HG03432 (cell line): ENCODE measurements around the gene RRP9.

Experiments used
- ATAC-seq: cut with Tn5 transposase; IDR thresholded peaks from one replicate; pipeline ENCODE4 v1.9.1; 2021; ENCODE audit warnings: mild to moderate bottlenecking, moderate library complexity; ENCODE audit not compliant: unreplicated experiment

The RRP9 gene

DNA sequence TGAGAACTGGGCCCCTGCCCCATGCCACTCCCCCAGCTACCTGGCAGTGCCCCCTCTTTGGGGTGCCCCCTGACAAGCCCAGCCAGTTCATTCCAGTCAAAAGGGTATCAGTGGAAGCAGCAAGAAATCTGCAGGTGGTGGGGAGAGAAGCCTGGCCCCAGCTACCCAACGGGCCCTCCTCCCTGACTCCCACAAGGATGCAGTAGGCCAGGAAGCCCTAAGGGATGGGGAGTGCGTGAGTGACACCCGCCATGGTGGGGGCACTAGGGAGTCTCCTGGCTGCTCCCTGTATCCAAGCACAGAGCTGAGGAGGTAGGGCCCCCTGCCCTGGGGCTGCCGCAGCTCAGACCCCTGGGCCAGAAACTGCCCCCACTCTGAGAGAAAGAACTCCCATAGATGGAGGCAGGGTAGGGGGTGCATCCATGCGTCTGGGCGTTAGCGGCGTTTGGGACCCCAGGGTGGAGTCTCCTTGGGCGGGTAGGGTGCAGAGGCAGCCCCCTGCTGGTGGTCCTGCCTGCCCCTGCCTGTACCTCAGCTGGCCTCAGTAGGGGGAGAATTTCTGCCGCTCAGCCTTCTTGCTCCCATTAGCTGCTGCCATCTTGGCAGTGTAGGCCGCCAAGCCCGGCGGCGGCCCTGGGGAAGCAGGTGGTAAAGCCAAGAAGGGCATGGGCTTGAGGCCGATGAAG lies 16.0 kb upstream of the RRP9 start:
- no peak for ATAC-seq

DNA sequence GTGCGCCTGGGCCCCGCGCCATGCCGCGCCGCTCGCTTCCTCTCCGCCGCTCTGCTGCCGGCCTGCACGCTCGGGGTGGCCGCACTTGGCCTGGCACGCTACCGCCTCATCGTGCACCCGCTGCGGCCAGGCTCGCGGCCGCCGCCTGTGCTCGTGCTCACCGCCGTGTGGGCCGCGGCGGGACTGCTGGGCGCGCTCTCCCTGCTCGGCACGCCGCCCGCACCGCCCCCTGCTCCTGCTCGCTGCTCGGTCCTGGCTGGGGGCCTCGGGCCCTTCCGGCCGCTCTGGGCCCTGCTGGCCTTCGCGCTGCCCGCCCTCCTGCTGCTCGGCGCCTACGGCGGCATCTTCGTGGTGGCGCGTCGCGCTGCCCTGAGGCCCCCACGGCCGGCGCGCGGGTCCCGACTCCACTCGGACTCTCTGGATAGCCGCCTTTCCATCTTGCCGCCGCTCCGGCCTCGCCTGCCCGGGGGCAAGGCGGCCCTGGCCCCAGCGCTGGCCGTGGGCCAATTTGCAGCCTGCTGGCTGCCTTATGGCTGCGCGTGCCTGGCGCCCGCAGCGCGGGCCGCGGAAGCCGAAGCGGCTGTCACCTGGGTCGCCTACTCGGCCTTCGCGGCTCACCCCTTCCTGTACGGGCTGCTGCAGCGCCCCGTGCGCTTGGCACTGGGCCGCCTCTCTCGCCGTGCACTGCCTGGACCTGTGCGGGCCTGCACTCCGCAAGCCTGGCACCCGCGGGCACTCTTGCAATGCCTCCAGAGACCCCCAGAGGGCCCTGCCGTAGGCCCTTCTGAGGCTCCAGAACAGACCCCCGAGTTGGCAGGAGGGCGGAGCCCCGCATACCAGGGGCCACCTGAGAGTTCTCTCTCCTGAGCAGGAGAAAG lies 14.4 kb upstream of the RRP9 start:
- no peak for ATAC-seq

DNA sequence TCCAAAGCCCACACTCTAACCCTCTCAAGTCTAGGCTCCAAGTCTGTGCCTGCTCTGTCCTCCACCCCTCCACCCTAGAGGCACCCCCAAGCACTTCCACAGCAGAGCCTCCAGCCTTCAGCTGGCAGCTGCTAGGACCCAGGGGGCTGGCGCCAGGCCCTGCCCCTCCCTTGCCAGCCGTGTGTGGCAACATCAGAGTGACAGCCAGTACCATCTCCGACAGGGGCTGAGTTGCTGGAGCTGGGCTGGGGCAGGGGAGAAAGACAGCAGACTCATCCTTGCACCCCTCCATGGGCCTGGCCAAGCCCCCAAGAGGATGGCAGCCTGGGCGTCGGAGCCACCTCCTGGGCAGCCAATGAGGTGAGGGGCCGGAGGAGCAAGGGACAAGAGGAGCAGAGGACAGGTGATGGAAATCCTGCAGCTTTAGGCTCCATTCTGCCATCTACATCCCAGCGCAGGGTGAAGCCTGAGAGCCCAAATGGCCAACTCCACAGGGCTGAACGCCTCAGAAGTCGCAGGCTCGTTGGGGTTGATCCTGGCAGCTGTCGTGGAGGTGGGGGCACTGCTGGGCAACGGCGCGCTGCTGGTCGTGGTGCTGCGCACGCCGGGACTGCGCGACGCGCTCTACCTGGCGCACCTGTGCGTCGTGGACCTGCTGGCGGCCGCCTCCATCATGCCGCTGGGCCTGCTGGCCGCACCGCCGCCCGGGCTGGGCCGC lies 13.6 kb upstream of the RRP9 start, which contains the start of gene GPR62:
TSS of gene GPR62 (plus strand) at position 207 of the 718 bp plus-strand sequence. CDS start at position 479, 272 bp downstream.
- no peak for ATAC-seq

DNA sequence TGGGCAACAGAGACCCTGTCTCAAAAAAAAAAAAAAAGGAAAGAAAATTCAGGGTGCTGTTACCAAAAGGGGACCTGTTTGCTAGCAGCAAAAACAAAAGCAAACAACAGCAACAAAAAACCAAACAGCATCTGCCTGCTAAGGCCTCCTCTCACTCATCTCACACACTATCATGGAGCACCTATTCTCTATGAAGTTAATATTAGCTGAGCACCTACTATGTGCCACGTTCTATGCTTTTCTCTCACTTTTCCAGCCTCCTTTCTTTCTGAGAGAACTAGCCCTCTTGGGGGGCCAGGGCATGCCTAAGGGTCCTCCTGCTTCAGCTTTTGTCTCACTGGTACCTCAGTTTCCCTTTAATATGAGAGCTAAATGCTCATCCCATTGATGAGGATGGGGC lies 13.0 kb upstream of the RRP9 start:
- ATAC-seq = no peak

DNA sequence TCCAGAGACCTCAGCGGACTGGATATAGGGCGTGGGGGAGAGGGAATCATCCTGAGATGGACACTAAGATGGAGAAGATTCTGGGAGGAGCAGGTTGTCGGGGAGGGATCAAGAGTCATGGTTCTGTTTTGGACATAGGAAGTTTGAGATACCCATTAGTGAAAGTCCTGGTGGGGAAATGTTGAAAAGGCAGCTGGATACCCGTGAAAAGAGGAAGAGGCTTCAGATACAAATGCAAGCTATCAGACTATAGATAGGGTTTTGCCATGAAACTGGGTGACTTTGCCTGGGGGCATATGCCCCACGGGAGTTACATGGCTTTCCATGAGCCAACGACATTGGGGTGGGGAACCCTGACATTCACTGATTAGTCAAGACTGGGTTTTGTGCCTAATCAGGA lies 12.4 kb upstream of the RRP9 start:
- no peak for ATAC-seq

DNA sequence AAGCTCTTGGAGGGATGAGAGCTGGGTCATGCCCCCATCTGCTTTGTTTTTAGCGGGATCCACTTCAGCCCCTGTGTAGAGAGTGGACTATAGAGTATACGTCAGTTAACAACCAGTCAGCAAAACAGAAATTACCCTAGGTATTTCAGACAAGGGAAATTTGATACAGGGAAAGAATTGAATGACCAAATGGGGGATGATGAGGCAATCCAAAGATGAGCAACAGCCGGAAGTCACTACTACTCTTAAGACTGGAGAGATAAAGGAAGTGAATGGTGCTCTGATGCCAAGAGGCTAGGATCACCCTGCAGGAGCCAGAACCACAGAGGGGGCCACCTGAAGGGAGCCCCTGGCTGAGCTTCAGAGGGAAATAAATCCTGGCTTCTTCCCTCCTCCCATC lies 11.7 kb upstream of the RRP9 start:
- no peak for ATAC-seq

DNA sequence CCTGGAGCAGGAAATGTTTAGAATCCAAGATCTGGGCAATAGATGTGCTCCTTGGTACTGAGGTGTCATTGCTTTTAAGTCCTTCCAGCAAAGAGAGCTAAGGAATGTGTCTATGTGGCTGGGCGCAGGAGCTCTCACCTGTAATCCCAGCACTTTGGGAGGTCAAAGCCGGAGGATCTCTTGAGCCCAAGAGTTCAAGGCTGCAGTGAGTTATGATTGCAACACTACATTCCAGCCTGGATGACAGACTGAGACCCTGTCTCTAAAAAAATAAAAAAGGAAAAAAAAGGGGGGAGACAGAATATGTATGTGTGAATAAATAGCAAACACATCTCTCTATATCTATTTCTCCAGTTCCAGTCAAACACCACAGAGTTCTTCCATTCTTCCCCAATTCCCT lies 9.2 kb upstream of the RRP9 start:
- no peak for ATAC-seq

DNA sequence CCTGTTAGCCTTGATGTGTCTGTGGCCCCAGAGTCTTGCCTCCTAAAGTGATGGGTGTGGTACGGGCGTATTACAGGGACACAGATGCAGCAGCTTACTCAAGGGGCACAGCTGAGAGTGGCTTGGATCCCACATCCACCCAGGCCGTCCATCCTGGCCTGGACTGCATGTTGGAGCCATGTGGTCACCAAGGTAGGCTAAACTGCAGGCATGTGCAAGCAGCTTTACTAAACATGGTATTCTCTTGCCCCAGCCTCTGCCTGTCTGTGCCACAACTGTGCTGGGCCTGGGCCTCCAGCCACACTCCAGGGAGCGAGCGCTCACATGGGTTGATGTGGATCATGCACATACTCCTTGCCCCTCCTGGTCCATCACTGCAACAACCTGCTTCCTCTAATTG lies 7.4 kb upstream of the RRP9 start:
- ATAC-seq = no peak

DNA sequence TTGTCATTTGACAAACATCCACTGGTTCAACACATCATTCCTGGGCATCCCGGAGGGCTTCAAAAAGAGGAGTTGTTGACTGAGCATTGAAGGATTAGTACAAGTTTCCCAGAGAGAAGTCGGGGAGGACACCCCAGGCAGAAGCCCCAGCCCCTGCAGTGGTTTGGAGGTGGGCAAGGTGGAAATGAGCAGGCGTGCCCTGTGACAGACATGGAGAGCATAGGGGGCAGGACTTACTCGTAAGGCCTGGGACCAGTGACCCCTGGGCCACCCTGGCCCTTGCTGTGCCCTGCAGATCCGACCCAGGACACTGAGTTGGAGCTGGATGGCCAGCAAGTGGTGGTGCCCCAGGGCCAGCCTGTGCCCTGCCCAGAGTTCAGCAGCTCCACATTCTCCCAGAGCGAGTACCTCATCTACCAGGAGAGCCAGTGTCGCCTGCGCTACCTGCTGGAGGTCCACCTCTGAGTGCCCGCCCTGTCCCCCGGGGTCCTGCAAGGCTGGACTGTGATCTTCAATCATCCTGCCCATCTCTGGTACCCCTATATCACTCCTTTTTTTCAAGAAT lies 6.4 kb upstream of the RRP9 start:
- ATAC-seq = no peak

DNA sequence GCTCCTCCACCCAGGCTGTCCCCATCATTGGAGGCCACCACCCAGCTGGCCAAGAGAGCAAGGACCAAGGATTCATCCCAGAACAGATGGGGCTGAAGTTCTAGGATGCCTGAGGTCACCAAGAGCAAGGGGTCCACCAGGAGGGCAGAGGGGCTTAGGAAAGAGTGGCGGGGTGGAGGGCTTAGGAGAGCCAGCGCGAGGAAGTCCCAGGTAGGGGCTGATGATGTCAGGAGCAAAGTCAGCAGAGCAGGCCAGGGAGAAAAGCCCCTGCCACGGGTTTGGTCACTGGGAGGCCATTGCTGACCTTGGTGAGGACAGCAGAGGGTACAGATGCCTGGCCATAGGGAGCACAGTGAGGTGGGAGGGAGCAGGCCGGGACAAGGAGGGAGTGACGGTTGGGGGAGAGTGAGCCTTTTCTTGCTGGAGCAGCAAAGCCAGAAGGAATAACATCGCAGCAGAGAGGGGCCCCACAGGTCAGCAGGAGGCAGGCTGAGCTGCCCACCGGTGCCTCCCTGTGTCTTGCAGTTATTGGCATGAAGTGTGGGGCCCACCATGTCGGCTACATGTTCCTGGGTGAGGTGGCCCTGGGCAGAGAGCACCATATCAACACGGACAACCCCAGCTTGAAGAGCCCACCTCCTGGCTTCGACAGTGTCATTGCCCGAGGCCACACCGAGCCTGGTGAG lies 5.7 kb upstream of the RRP9 start:
- no peak for ATAC-seq

DNA sequence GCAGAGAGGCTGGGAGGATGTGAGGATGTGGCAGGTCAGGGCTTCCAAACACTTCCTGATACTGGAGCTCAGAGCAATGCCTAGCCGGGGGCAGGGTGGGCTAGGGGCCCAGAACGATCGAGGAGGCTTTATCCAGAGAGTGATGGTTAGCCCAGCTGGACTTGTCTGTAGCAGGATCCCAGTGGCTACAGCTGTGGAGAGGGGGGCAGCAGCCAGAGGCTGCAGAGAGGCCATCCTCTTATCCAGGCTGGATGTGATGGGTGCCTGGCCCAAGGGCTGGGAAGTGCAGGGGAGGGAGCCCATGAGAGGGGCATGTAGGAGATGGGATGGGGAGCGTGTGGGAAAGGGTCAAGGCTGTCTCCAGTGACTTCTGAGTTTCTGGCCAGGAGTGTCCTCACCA lies 5.1 kb upstream of the RRP9 start:
- ATAC-seq = no peak

DNA sequence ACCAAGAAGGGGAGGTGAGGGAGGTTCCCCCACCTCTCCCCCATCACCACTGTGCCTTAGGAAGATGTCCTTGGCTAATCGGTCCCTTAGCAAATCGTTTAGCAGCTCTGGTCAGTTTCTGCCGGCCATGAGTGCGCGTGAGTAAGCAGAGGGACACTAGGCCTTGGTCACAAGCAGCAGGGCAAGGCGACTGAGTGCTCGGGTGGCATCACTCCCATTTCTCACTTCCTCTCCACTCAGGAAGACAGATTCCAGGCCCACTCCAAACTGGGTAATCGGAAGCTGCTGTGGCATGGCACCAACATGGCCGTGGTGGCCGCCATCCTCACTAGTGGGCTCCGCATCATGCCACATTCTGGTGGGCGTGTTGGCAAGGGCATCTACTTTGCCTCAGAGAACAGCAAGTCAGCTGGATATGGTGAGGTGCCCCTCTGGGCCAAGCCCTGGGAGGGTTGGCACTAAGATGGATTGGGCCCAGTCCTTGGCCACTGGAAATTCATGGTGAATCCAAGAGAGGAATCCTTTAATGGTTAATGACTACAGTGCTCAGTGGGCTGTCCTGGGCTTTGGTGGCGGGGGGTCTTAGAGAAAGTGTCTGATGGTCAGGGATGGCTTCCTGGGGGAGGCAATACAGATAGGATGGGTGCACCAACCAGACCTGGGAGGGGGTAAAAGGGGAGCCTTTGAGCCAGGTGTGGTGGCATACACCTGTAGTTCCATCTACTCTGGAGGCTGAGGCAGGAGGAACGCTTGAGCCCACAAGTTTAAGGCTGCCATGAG lies 4.4 kb upstream of the RRP9 start:
- ATAC-seq = no peak

DNA sequence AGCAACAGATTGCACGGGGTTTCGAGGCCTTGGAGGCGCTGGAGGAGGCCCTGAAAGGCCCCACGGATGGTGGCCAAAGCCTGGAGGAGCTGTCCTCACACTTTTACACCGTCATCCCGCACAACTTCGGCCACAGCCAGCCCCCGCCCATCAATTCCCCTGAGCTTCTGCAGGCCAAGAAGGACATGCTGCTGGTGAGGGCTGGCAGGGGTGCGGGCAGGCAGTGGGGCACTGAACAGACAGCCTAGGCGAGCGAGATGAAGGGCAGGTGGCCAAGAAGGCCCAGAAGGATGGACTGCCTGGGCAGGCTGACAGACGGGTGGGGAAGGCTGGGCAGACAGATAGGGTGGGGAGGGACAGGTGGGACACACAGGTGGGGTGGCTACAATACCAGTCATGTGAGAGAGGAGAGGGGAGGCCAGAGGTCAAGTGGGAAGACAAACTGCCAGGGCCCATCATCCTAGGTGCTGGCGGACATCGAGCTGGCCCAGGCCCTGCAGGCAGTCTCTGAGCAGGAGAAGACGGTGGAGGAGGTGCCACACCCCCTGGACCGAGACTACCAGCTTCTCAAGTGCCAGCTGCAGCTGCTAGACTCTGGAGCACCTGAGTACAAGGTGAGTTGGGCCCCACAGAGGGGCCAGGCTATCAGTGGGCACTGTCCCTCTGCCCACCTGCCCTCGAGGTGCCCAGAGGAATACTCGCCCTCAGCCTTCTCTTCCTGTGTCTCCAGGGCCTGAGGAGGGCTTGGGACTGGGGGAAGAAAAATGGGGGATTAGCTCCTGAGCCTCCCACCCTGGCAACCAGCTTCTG lies 3.5 kb upstream of the RRP9 start:
- no peak for ATAC-seq

DNA sequence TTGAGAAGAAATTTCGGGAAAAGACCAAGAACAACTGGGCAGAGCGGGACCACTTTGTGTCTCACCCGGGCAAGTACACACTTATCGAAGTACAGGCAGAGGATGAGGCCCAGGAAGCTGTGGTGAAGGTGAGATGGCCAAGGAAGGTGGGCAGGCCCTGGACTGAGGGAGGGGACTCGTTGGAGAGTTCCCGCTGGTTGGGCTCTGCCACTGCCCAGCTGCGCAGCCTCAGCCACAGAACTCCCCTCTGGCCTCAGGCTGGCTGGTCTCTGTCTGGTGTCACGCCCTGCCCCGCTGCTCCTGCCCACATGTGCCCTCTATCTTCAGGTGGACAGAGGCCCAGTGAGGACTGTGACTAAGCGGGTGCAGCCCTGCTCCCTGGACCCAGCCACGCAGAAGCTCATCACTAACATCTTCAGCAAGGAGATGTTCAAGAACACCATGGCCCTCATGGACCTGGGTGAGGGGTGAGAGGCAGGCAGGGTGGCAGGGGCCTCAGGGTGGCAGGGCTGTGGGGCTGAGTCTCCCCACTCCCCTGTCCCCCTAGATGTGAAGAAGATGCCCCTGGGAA lies 2.8 kb upstream of the RRP9 start:
- no peak for ATAC-seq

DNA sequence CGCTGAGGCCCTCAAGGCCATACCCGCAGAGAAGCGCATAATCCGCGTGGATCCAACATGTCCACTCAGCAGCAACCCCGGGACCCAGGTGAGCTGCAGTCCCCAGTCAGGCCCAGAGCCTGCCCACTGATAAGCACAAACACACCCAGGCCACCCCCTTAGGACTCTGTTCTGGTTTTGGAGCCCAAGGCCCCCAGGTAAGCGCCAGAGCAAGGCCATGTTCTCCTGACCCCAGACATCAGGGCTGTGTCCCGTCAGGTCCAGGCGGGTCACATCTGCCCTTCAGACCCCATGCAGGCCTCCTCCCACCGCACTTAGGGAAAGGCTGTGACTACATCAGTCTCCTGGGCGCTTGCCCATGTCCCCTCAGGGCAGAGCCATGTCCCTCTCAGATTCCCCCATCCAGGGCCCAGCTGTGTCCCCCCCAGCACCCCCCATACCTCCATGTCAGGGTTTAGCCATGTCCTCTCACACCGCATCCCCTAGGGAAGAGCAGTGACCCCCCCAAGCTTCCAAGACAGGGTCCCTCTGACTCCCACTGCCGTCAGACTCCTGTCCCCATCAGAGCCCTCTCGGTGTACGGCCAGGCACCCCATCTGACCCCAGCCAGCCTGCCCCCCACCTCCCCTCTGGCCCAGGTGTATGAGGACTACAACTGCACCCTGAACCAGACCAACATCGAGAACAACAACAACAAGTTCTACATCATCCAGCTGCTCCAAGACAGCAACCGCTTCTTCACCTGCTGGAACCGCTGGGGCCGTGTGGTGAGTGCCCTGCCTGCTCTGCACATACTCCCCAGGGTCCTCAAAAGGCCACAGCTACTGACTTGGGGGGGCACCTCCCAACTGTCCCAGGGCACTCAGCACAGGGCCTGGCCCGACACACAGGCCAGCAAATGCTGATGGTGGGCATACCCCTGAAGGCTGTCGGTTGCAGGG lies 2.0 kb upstream of the RRP9 start:
- ATAC-seq = no peak

DNA sequence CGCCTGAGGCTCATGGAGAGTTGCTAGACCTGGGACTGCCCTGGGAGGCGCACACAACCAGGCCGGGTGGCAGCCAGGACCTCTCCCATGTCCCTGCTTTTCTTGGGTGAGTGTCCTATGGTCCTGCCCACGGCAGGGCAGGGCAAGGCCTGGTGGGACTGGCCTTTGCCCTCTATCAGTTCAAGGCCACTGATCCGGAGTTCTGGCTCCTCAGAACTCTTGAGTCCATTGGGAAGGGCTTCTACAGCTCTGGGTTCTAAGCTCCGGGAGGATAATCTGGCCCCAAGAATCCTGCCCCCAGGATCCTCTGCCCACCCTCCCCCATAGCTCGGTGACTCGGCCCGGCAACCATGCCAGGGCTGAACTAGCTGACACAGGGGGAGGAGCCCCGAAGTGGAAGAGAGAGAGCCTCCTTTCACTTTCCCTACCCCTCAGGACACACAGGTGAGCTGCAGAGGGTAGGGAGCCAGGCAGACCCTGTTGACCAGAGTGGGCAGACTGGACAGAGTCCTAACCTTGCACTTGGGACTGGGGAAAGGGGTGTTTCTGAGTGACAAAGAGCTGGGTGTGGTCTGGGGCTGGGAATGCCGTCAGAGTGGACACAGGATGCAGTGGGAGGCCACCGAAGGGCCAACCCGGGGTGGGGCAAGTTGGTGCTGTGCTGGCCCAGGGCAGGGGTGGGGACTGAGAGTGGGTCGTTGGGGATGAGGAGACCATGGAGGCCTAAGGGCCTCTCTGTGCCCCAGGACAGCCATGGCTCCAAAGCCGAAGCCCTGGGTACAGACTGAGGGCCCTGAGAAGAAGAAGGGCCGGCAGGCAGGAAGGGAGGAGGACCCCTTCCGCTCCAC lies 1.1 kb upstream of the RRP9 start:
- ATAC-seq = peak; percentile 27

DNA sequence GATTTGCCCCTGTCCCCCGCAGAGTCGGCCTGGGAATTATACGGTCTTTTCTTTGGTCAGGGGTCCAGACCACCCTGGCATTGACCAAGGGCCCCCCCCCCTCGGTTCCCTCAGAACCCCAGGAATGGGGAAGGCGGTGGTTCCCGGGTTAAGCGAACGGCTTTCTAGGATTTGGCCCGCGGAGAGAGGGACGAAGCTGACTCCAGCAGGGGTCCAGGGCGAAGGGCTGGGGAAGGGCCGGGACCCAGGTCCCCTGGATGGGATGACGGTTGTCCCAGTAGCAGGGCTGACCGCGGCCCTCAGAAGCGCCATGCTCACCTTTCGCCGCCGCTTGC lies 274 bp downstream of the RRP9 start:
- ATAC-seq = no peak
